Measurements from ENCODE around the gene DCC. TPM values are rescaled to one million over a fixed set of nuclear protein-coding genes. Genes with fewer than 3 reads are reported as not detected.

The DCC gene
- total RNA-seq, 4 donors from 2014 or later: 0.84 to 1.2 TPM; not detected in 2

- Histone ChIP-seq H3K4me3 (no peak overlapping the region), H3K4me1 (no peaks in the 10 kb centered on the region), H3K27me3 (no peaks in the 10 kb centered on the region), H3K27ac (no peak overlapping the region), H3K36me3 (no peaks in the 10 kb centered on the region), H3K9me3 (no peaks in the 10 kb centered on the region)
- no peak for DNase-seq (ENCODE audit: low spot score in 2 of 2)
- no peak for TF ChIP-seq EP300 (IDR thresholded peaks at IDR 0.05)
- no peak for TF ChIP-seq CTCF (IDR thresholded peaks at IDR 0.05)
- no peak for TF ChIP-seq POLR2A (IDR thresholded peaks at IDR 0.05)
- 71 to 81% methylated on average over 6 of the region's 6 CpGs for WGBS, 2 donors
Measured at GRCh38 chr18:53056064-53056463, 716.1 kb downstream of the DCC start.

GRCh38 chr18:53070788-53071187 is 730.8 kb downstream of the DCC start:
- H3K27me3 ChIP-seq: no peaks in the 10 kb centered on the region
- no peak overlapping the region for H3K27ac ChIP-seq
- H3K9me3 ChIP-seq: no peaks in the 10 kb centered on the region
- no peaks in the 10 kb centered on the region for H3K36me3 ChIP-seq
- H3K4me3 ChIP-seq: no peak overlapping the region
- TF ChIP-seq POLR2A (IDR thresholded peaks at IDR 0.05) (no peak), EP300 (IDR thresholded peaks at IDR 0.05) (no peak), CTCF (IDR thresholded peaks at IDR 0.05) (no peak)
- DNase-seq (ENCODE audit: low spot score in 2 of 2): no peak
- no peaks in the 10 kb centered on the region for H3K4me1 ChIP-seq
- 18 to 28% methylated on average over 6 of the region's 6 CpGs for WGBS, 2 donors

GRCh38 chr18:53080687-53081086 is 740.7 kb downstream of the DCC start:
- TF ChIP-seq POLR2A (IDR thresholded peaks at IDR 0.05): no peak
- TF ChIP-seq EP300 (IDR thresholded peaks at IDR 0.05): no peak
- no peak for TF ChIP-seq CTCF (IDR thresholded peaks at IDR 0.05)
- 78 to 82% methylated on average over 2 of the region's 2 CpGs for WGBS, 2 donors
- DNase-seq (ENCODE audit: low spot score in 2 of 2): no peak
- H3K36me3 ChIP-seq: no peaks in the 10 kb centered on the region
- no peak overlapping the region for H3K27ac ChIP-seq
- no peaks in the 10 kb centered on the region for H3K4me1 ChIP-seq
- no peak overlapping the region for H3K4me3 ChIP-seq
- H3K9me3 ChIP-seq: no peaks in the 10 kb centered on the region
- H3K27me3 ChIP-seq: no peaks in the 10 kb centered on the region

GRCh38 chr18:53093636-53094035 is 753.6 kb downstream of the DCC start:
- Histone ChIP-seq H3K27ac (no peak overlapping the region), H3K4me1 (no peaks in the 10 kb centered on the region), H3K27me3 (no peaks in the 10 kb centered on the region), H3K4me3 (no peak overlapping the region), H3K9me3 (no peaks in the 10 kb centered on the region), H3K36me3 (no peaks in the 10 kb centered on the region)
- TF ChIP-seq POLR2A (IDR thresholded peaks at IDR 0.05) (no peak), EP300 (IDR thresholded peaks at IDR 0.05) (no peak), CTCF (IDR thresholded peaks at IDR 0.05) (no peak)
- WGBS, 2 donors: 73% methylated on average over 5 of the region's 5 CpGs
- no peak for DNase-seq (ENCODE audit: low spot score in 2 of 2)

- WGBS, 2 donors: 67 to 70% methylated on average over 5 of the region's 5 CpGs
- TF ChIP-seq CTCF (IDR thresholded peaks at IDR 0.05): no peak
- TF ChIP-seq EP300 (IDR thresholded peaks at IDR 0.05): no peak
- TF ChIP-seq POLR2A (IDR thresholded peaks at IDR 0.05): no peak
Measured at GRCh38 chr18:53101536-53102105, 761.6 kb downstream of the DCC start.

More at GRCh38 chr18:53101536-53102105, 761.6 kb downstream of the DCC start:
- no peaks in the 10 kb centered on the region for H3K4me1 ChIP-seq
- no peaks in the 10 kb centered on the region for H3K9me3 ChIP-seq
- H3K27ac ChIP-seq: no peak overlapping the region
- H3K27me3 ChIP-seq: no peaks in the 10 kb centered on the region
- no peak for DNase-seq (ENCODE audit: low spot score in 2 of 2)
- no peak overlapping the region for H3K4me3 ChIP-seq
- H3K36me3 ChIP-seq: no peaks in the 10 kb centered on the region

Data from tibial nerve (tissue), 4 donors.